Measurements from ENCODE around the gene FBN1. TPM values are rescaled to one million over a fixed set of nuclear protein-coding genes. Genes with fewer than 3 reads are reported as not detected.

FBN1 gene
- total RNA-seq, 1 experiment from 2014 or later = 0.43 TPM

GRCh38 chr15:48603922-48604321 is 41.6 kb downstream of the FBN1 start:
- no peak for DNase-seq
- Histone ChIP-seq H3K9me3 (no peaks in the 10 kb centered on the region), H3K4me3 (ENCODE audit: low read depth, low read length) (no peak overlapping the region), H3K4me1 (peaks cover 4% of the 10 kb centered on the region; the same call in 1 of the 2 replicates), H3K36me3 (ENCODE audit: control insufficient read depth, insufficient read depth, low read length) (no peaks in the 10 kb centered on the region), H3K27me3 (replicated peaks; ENCODE audit: control insufficient read depth, insufficient read depth, low read length) (no peaks in the 10 kb centered on the region)
- no peaks in the 10 kb centered on the region for H3K4me1 Mint-ChIP-seq (ENCODE audit: low read depth, unreplicated experiment)
- TF ChIP-seq CTCF (IDR thresholded peaks at IDR 0.05; ENCODE audit: insufficient read depth in 1 of 2, low read depth in 1 of 2, low read length in 1 of 2, severe bottlenecking in 1 of 2, unreplicated experiment in 1 of 2) = no peak
- no peaks in the 10 kb centered on the region for H3K9me3 Mint-ChIP-seq (ENCODE audit: unreplicated experiment)
- H3K27me3 Mint-ChIP-seq (ENCODE audit: insufficient read depth, unreplicated experiment) = peaks cover 6% of the 10 kb centered on the region
- BruUV-seq (replicated peaks) = no TSS peak
- ChIA-PET POLR2A (no interaction called here), CTCF (no interaction called here)
- H3K36me3 Mint-ChIP-seq (ENCODE audit: insufficient read depth, unreplicated experiment) = no peaks in the 10 kb centered on the region
- H3K4me3 Mint-ChIP-seq (ENCODE audit: unreplicated experiment) = no peak overlapping the region
- H3K27ac Mint-ChIP-seq (ENCODE audit: unreplicated experiment) = no peak overlapping the region
- intact Hi-C loops (cut with micrococcal nuclease; ENCODE audit: unreplicated experiment) = no loop called here

- Histone ChIP-seq H3K36me3 (ENCODE audit: control insufficient read depth, insufficient read depth, low read length) (no peaks in the 10 kb centered on the region), H3K4me1 (peaks cover 4% of the 10 kb centered on the region; the same call in 1 of the 2 replicates), H3K9me3 (no peaks in the 10 kb centered on the region), H3K4me3 (ENCODE audit: low read depth, low read length) (no peak overlapping the region), H3K27me3 (replicated peaks; ENCODE audit: control insufficient read depth, insufficient read depth, low read length) (no peaks in the 10 kb centered on the region)
- Mint-ChIP-seq H3K36me3 (ENCODE audit: insufficient read depth, unreplicated experiment) (no peaks in the 10 kb centered on the region), H3K4me1 (ENCODE audit: low read depth, unreplicated experiment) (no peaks in the 10 kb centered on the region), H3K27ac (ENCODE audit: unreplicated experiment) (no peak overlapping the region), H3K9me3 (ENCODE audit: unreplicated experiment) (no peaks in the 10 kb centered on the region), H3K4me3 (ENCODE audit: unreplicated experiment) (no peak overlapping the region), H3K27me3 (ENCODE audit: insufficient read depth, unreplicated experiment) (peaks cover 5% of the 10 kb centered on the region)
- no peak for TF ChIP-seq CTCF (IDR thresholded peaks at IDR 0.05; ENCODE audit: insufficient read depth in 1 of 2, low read depth in 1 of 2, low read length in 1 of 2, severe bottlenecking in 1 of 2, unreplicated experiment in 1 of 2)
- BruUV-seq (replicated peaks) = no TSS peak
- DNase-seq = no peak
- POLR2A ChIA-PET = no interaction called here
- CTCF ChIA-PET = no interaction called here
- intact Hi-C loops (cut with micrococcal nuclease; ENCODE audit: unreplicated experiment) = no loop called here
These were observed 42.4 kb downstream of the FBN1 start for GRCh38 chr15:48603123-48603500.

DNA sequence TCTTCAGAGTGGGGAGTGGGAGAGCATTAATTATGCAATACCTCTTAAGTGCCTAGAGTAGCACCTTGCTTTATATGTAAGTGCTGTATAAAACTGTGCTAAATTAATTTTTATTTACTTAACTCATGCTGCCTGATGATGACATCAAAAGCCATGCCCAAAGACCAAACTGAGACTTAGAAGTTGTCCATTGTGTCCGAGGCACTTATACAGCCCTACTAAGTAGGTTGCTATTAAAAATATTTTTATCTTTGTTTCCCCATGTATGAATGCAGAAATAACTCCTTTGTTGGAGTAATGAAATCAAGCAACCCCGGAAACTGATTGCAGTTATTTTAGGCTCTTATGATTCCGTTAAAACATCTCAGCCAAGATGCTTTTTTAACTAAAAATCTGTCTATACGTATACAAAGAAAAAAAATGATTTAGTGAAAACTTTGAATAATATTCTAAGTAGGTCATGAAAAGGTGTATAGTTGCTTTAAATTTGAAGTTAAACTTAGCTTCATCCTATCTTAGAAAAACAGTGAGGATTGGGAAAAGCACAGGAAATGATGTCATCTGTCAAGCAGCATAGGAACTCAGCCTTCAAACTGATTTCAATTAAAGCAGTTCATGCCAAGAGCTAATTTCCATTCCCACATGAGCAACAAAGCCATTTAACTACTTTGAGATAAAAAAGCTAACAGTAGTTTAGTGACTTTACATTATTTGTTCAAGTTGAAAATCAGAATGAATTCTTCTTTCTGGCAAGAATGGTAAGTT is 43.0 kb downstream of the FBN1 start:
- Mint-ChIP-seq H3K36me3 (ENCODE audit: insufficient read depth, unreplicated experiment) (no peaks in the 10 kb centered on the region), H3K4me1 (ENCODE audit: low read depth, unreplicated experiment) (no peaks in the 10 kb centered on the region), H3K4me3 (ENCODE audit: unreplicated experiment) (no peak overlapping the region), H3K27me3 (ENCODE audit: insufficient read depth, unreplicated experiment) (peaks cover 5% of the 10 kb centered on the region), H3K27ac (ENCODE audit: unreplicated experiment) (no peak overlapping the region), H3K9me3 (ENCODE audit: unreplicated experiment) (no peaks in the 10 kb centered on the region)
- intact Hi-C loops (cut with micrococcal nuclease; ENCODE audit: unreplicated experiment) = no loop called here
- POLR2A ChIA-PET = no interaction called here
- no peak for TF ChIP-seq CTCF (IDR thresholded peaks at IDR 0.05; ENCODE audit: insufficient read depth in 1 of 2, low read depth in 1 of 2, low read length in 1 of 2, severe bottlenecking in 1 of 2, unreplicated experiment in 1 of 2)
- no peaks in the 10 kb centered on the region for H3K36me3 ChIP-seq (ENCODE audit: control insufficient read depth, insufficient read depth, low read length)
- CTCF ChIA-PET = no interaction called here
- no peak for DNase-seq
- no TSS peak for BruUV-seq (replicated peaks)
- no peaks in the 10 kb centered on the region for H3K9me3 ChIP-seq
- H3K4me1 ChIP-seq = peaks cover 4% of the 10 kb centered on the region; the same call in 1 of the 2 replicates
- H3K27me3 ChIP-seq (replicated peaks; ENCODE audit: control insufficient read depth, insufficient read depth, low read length) = no peaks in the 10 kb centered on the region
- H3K4me3 ChIP-seq (ENCODE audit: low read depth, low read length) = no peak overlapping the region
